Trophoblast cell (in vitro differentiated cells and primary cell): ENCODE results near the gene BFSP2.
A peak's percentile ranks its signal among the peaks of the same experiment; 100 is the strongest.

ENCODE experiments used
- DNase-seq, 2 donors: peaks; one replicate each; pipeline ENCODE4 v3.0.0-alpha.2; 2016
- H2AFZ ChIP-seq: 2 replicates; pipeline ENCODE4 v1.6.1; 2013; ENCODE audit warnings: low read length, moderate library complexity, mild to moderate bottlenecking; ENCODE audit not compliant: insufficient read depth, poor library complexity
- H2AK5ac ChIP-seq: 2 replicates; pipeline ENCODE4 v1.6.1; 2013; ENCODE audit warnings: mild to moderate bottlenecking, low read length
- H2BK120ac ChIP-seq: 2 replicates; pipeline ENCODE4 v1.6.1; 2013; ENCODE audit warnings: low read length, mild to moderate bottlenecking, moderate library complexity; ENCODE audit not compliant: insufficient read depth, poor library complexity
- H2BK12ac ChIP-seq: 2 replicates; pipeline ENCODE4 v1.6.1; 2013; ENCODE audit warnings: mild to moderate bottlenecking, low read length, moderate library complexity
- H2BK5ac ChIP-seq: 2 replicates; pipeline ENCODE4 v1.6.1; 2013; ENCODE audit warnings: low read length, low read depth, moderate library complexity, mild to moderate bottlenecking; ENCODE audit not compliant: poor library complexity
- H3K14ac ChIP-seq: 2 replicates; pipeline ENCODE4 v1.6.1; 2013; ENCODE audit warnings: mild to moderate bottlenecking, low read length
- H3K18ac ChIP-seq: 2 replicates; pipeline ENCODE4 v1.6.1; 2013; ENCODE audit warnings: mild to moderate bottlenecking, low read length
- H3K23ac ChIP-seq: 2 replicates; pipeline ENCODE4 v1.6.1; 2013; ENCODE audit warnings: low read length
- H3K27ac ChIP-seq: 2 replicates; pipeline ENCODE4 v1.5.1; 2013; ENCODE audit warnings: low read depth, mild to moderate bottlenecking, inconsistent platforms, low read length, moderate library complexity
- H3K27me3 ChIP-seq: 2 replicates; pipeline ENCODE4 v1.6.1; 2013; ENCODE audit warnings: inconsistent platforms, mild to moderate bottlenecking, low read length, moderate library complexity; ENCODE audit not compliant: insufficient read depth
- H3K36me3 ChIP-seq, 2 experiments: 1 replicate in 1 of 2; 2 replicates in 1 of 2; pipeline ENCODE4 v1.6.1; 2013; ENCODE audit warnings: low read length in 2 of 2, mild to moderate bottlenecking in 2 of 2, moderate library complexity in 1 of 2; ENCODE audit not compliant: insufficient read depth in 2 of 2, control insufficient read depth in 1 of 2
- H3K4ac ChIP-seq: 2 replicates; pipeline ENCODE4 v1.6.1; 2013; ENCODE audit warnings: low read depth, mild to moderate bottlenecking, low read length, moderate library complexity
- H3K4me1 ChIP-seq, 2 experiments: 1 replicate in 1 of 2; 2 replicates in 1 of 2; pipeline ENCODE4 v1.6.1; 2013; ENCODE audit warnings: low read length in 2 of 2, mild to moderate bottlenecking in 2 of 2, moderate library complexity in 1 of 2; ENCODE audit not compliant: insufficient read depth in 2 of 2, control insufficient read depth in 1 of 2
- H3K4me2 ChIP-seq: 2 replicates; pipeline ENCODE4 v1.6.1; 2013; ENCODE audit warnings: inconsistent platforms, mild to moderate bottlenecking, low read length, moderate library complexity
- H3K4me3 ChIP-seq: 2 replicates; pipeline ENCODE4 v1.5.1; 2013; ENCODE audit warnings: mild to moderate bottlenecking, low read depth, low read length, inconsistent platforms
- H3K79me1 ChIP-seq: one replicate; pipeline ENCODE4 v1.6.1; 2013; ENCODE audit warnings: low read length
- H3K79me2 ChIP-seq: 2 replicates; pipeline ENCODE4 v1.6.1; 2013; ENCODE audit warnings: low read length, mild to moderate bottlenecking; ENCODE audit not compliant: control insufficient read depth, insufficient read depth, poor library complexity
- H3K9ac ChIP-seq: 2 replicates; pipeline ENCODE4 v1.6.1; 2013; ENCODE audit warnings: mild to moderate bottlenecking, low read length
- H3K9me3 ChIP-seq: 2 replicates; pipeline ENCODE4 v1.6.1; 2013; ENCODE audit warnings: low read depth, mild to moderate bottlenecking, control low read depth, inconsistent platforms, low read length; ENCODE audit not compliant: insufficient read depth
- H4K12ac ChIP-seq: 2 replicates; pipeline ENCODE4 v1.6.1; 2013; ENCODE audit warnings: low read depth, mild to moderate bottlenecking, low read length, moderate library complexity
- H4K8ac ChIP-seq: 2 replicates; pipeline ENCODE4 v1.6.1; 2013; ENCODE audit warnings: low read depth, mild to moderate bottlenecking, low read length, moderate library complexity
- H4K91ac ChIP-seq: one replicate; pipeline ENCODE4 v1.6.1; 2013; ENCODE audit warnings: low read depth, mild to moderate bottlenecking, low read length, moderate library complexity
- WGBS: extraction: QIAGEN DNeasy Blood & Tissue Kit; methylation state at CpG from one replicate; pipeline ENCODE4 v1.1.7; 2013; ENCODE audit warnings: missing lambda C conversion rate; ENCODE audit not compliant: insufficient read length, insufficient coverage; ENCODE audit errors: extremely low coverage; 5-methylcytosine and 5-hydroxymethylcytosine counted together

The BFSP2 gene

GRCh38 chr3:133418361-133418760, 18.5 kb downstream of the BFSP2 start:
- Histone ChIP-seq H3K9me3 (peaks cover 2% of the 10 kb centered on the region), H2AK5ac (no peak overlapping the region), H3K4me1 (no peaks in the 10 kb centered on the region), H2BK120ac (no peak overlapping the region), H2AFZ (no peak overlapping the region), H3K4ac (no peak overlapping the region), H3K18ac (no peak overlapping the region), H3K4me3 (no peak overlapping the region), H3K4me2 (no peak overlapping the region), H3K79me1 (no peaks in the 10 kb centered on the region), H3K36me3 (no peaks in the 10 kb centered on the region), H3K27me3 (no peaks in the 10 kb centered on the region), H3K27ac (no peak overlapping the region), H3K79me2 (no peaks in the 10 kb centered on the region), H3K14ac (no peak overlapping the region), H3K23ac (no peak overlapping the region), H4K12ac (no peak overlapping the region), H2BK12ac (no peak overlapping the region), H3K9ac (no peak overlapping the region), H4K91ac (no peak overlapping the region), H4K8ac (no peak overlapping the region), H2BK5ac (no peak overlapping the region)
- no peak for DNase-seq
- no CpG with 5 or more reads among the region's 7 CpGs for WGBS

GRCh38 chr3:133419151-133419909, 19.5 kb downstream of the BFSP2 start:
- Histone ChIP-seq H3K27ac (no peak overlapping the region), H3K23ac (no peak overlapping the region), H3K4me1 (no peaks in the 10 kb centered on the region), H3K14ac (no peak overlapping the region), H3K79me1 (no peaks in the 10 kb centered on the region), H2BK5ac (no peak overlapping the region), H3K4me2 (no peak overlapping the region), H3K4ac (no peak overlapping the region), H2AK5ac (no peak overlapping the region), H3K4me3 (no peak overlapping the region), H2BK12ac (no peak overlapping the region), H4K12ac (no peak overlapping the region), H2AFZ (no peak overlapping the region), H2BK120ac (no peak overlapping the region), H3K36me3 (no peaks in the 10 kb centered on the region), H3K9me3 (peaks cover 2% of the 10 kb centered on the region), H3K79me2 (no peaks in the 10 kb centered on the region), H4K91ac (no peak overlapping the region), H3K9ac (no peak overlapping the region), H4K8ac (no peak overlapping the region), H3K18ac (no peak overlapping the region), H3K27me3 (no peaks in the 10 kb centered on the region)
- WGBS = no CpG with 5 or more reads among the region's 15 CpGs
- DNase-seq = no peak

GRCh38 chr3:133424937-133425869, 25.3 kb downstream of the BFSP2 start:
- no peak for DNase-seq
- Histone ChIP-seq H3K27ac (no peak overlapping the region), H3K4me1 (peaks cover 0 to 4% of the 10 kb centered on the region in 2 experiments), H3K27me3 (no peaks in the 10 kb centered on the region), H3K79me2 (no peaks in the 10 kb centered on the region), H3K36me3 (no peaks in the 10 kb centered on the region), H2AK5ac (no peak overlapping the region), H2BK5ac (no peak overlapping the region), H4K91ac (no peak overlapping the region), H2BK120ac (no peak overlapping the region), H4K8ac (no peak overlapping the region), H3K4me2 (no peak overlapping the region), H3K23ac (no peak overlapping the region), H3K9ac (no peak overlapping the region), H3K79me1 (no peaks in the 10 kb centered on the region), H2AFZ (no peak overlapping the region), H3K18ac (no peak overlapping the region), H3K9me3 (no peaks in the 10 kb centered on the region), H3K4ac (no peak overlapping the region), H3K4me3 (no peak overlapping the region), H2BK12ac (no peak overlapping the region), H3K14ac (no peak overlapping the region), H4K12ac (no peak overlapping the region)
- WGBS = no CpG with 5 or more reads among the region's 9 CpGs

GRCh38 chr3:133425898-133426297, 26.0 kb downstream of the BFSP2 start:
- Histone ChIP-seq H3K23ac (no peak overlapping the region), H3K4me1 (peaks cover 0 to 4% of the 10 kb centered on the region in 2 experiments), H2BK120ac (no peak overlapping the region), H3K27me3 (no peaks in the 10 kb centered on the region), H2AK5ac (no peak overlapping the region), H4K91ac (peak overlapping the region; percentile 13), H3K4me3 (no peak overlapping the region), H2AFZ (no peak overlapping the region), H3K9ac (no peak overlapping the region), H3K4me2 (no peak overlapping the region), H4K8ac (no peak overlapping the region), H3K4ac (no peak overlapping the region), H3K27ac (no peak overlapping the region), H3K79me1 (no peaks in the 10 kb centered on the region), H3K79me2 (no peaks in the 10 kb centered on the region), H3K14ac (no peak overlapping the region), H2BK12ac (no peak overlapping the region), H3K9me3 (no peaks in the 10 kb centered on the region), H4K12ac (no peak overlapping the region), H3K18ac (no peak overlapping the region), H3K36me3 (no peaks in the 10 kb centered on the region), H2BK5ac (no peak overlapping the region)
- WGBS = no CpG with 5 or more reads among the region's 3 CpGs
- no peak for DNase-seq
